HG02763 (cell line): Measurements from ENCODE around the gene LDLRAD3.

ENCODE experiments used
- ATAC-seq: cut with Tn5 transposase; IDR thresholded peaks from one replicate; pipeline ENCODE4 v1.9.1; 2021; ENCODE audit warnings: mild to moderate bottlenecking, moderate library complexity; ENCODE audit not compliant: unreplicated experiment

LDLRAD3 gene

DNA sequence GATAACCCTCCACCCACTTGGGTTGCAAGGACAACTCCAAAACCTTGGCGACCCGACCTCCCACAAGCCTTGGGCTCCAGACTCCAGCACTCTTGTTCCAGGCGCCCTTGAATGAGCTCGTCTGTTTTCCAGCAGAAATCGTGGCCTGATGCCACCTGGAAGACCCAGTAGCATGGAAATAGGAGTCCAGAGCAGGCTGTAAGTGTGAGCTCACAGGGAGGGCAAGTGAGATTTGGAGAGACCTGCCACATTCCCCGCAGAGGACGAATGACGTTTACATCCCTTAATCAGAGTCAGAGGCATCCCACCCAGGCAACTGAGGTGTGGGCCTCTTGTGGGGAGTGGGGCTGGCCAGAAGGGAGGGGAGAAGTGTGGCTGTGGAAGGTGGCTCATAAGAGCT lies 71.9 kb downstream of the LDLRAD3 start:
- ATAC-seq = no peak

DNA sequence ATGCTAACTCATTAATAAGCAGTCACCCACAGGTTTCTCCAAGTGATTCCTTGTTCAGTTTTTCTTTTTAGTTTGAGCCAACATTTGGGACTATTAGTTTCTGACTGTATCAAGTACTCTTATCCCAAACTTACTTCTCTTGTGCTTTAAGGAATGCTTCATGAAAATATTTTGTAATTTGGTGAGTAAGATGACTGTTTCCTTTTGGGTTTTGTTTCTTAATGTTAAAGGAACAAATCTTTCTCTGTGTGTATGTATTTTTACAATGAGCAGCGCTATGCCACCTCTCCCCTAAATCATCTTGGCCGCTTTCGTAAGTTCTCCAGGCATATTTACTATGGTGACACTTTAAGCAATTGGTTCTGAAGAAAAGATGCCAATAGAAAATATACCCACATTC lies 72.4 kb downstream of the LDLRAD3 start:
- no peak for ATAC-seq

- ATAC-seq = no peak
Observed at GRCh38 chr11:36016709-36017108, 72.8 kb downstream of the LDLRAD3 start.

- no peak for ATAC-seq
Observed at GRCh38 chr11:36019005-36019596, 75.2 kb downstream of the LDLRAD3 start.

DNA sequence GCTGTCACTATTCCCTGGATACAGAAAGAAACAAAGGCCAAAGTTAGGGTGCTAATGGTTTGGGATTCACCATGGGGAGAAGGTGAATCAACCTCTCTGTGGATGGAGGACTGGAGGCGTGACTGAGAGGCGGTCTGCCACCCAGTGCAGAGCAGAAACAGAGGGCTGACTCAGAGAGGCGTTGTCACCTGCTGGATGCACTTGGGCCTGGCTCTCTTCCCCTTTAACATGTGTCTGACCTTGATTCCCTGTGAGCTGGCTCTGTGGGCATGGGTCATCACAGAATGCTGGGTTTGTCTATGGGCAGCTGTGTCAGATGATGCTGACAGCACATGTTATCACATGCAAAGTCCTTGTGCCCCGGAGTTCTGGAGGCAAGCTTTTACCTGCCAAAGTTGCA lies 75.9 kb downstream of the LDLRAD3 start:
- no peak for ATAC-seq

- no peak for ATAC-seq
Observed at GRCh38 chr11:36022882-36023281, 79.0 kb downstream of the LDLRAD3 start.

DNA sequence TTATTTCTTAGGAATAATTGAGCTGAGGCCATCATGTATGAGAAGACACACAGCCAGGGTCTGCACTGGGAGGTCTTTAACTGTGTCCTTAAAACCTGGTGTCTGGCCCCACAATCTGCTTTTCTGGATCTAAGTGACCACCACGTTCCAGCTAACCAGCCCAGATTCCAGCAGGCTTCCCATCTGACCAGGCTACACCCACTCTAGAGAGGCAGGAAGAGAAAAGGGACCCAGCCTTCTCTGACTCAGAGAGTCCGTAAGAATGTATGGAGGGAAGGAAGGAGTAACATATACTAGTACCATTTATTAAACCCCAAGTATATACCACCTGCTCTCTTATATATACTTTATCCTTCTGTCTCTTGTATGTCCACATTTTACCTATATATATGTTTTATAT lies 80.1 kb downstream of the LDLRAD3 start:
- no peak for ATAC-seq

GRCh38 chr11:36024716-36025115 lies 80.9 kb downstream of the LDLRAD3 start:
- ATAC-seq = no peak

GRCh38 chr11:36026315-36026968 lies 82.6 kb downstream of the LDLRAD3 start:
- ATAC-seq = no peak

DNA sequence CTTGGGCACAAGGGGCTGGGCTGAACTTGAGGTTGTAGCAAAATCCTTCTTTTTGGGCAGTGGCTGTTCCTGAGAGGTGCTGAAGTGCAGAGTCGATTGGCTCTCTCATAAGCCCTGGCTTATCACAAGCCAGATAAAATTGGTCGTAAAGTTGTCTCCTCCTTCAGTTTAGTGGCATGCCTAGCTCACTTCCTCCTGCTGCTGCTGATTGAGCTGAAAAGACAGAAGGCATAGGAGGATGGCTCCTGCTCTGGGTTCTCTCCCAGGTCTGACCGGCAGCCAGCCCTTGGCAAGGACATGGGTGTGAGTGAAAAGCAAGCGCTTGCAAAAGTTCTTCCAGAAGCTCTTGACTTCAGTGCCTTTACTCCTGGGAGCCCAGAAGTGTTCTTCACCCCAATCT lies 83.9 kb downstream of the LDLRAD3 start:
- no peak for ATAC-seq

- ATAC-seq = no peak
Observed at GRCh38 chr11:36029616-36030015, 85.8 kb downstream of the LDLRAD3 start.

DNA sequence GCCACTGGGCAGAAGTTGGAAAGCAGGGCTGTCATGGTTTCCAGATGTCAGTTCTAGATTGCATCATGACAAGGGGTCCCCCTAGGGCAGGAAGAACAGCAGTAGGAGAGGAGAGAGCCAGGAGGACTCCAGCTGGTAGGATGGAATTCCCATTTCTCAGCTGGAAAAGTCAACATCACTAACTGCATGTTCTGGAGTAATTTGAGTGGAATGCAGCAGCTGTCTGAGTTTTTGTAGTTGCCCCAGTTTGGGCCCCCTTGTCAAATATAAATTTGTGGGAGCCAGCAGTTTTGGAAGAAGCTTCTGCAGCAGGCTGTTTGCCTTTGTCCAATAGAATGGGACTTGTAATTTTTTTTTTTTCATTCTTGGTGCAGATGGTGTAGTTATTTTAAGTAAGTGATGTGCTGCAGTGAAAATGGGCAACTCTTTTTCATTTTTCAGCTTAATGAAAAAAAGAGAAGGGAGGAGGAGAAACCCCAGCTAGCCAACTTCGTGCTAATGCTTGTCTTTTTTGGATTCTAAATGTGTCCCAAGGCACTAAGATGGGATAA lies 86.9 kb downstream of the LDLRAD3 start:
- no peak for ATAC-seq

GRCh38 chr11:36033082-36033751 lies 89.4 kb downstream of the LDLRAD3 start:
- no peak for ATAC-seq

DNA sequence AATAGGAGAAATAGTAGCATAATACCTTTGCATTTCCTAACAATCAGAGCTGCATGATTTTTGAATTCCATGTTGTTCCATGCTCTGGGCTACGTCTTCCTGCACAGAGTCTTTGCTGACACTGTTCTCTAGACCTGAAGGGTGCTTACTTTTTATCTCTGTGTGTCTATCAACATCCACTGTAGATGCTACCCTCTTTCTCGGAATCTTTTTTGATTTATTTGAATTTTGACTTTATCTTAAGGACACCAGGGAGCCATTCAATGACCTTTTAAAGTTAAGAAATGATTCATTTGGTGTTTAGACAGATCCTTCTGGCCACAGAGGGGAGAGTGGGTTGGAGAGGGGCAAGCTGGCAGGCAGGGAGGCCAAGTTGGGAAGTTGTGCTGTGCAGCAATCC lies 90.1 kb downstream of the LDLRAD3 start:
- ATAC-seq = no peak

- no peak for ATAC-seq
Observed at GRCh38 chr11:36034551-36035331, 90.9 kb downstream of the LDLRAD3 start.

DNA sequence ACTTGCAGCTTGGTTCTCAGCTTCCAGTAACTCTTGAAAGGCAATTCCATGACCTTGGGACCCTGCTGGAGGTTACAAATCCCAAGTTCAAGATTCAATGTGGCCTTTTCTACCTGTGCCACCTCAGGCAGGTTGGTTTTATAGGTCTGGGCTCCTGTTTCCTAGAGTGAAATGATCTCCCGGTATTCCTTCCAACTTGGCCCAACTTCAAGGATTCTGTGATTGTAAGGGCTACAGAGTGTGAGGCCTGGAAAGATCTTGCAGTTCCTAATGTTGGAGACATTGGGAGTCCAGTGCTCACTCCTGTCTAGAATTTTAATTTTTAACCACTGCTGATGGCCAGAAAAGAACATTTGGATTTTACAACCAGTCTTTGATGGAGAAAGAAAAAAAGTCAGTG lies 91.6 kb downstream of the LDLRAD3 start:
- ATAC-seq = no peak

GRCh38 chr11:36035999-36036398 lies 92.1 kb downstream of the LDLRAD3 start:
- no peak for ATAC-seq

DNA sequence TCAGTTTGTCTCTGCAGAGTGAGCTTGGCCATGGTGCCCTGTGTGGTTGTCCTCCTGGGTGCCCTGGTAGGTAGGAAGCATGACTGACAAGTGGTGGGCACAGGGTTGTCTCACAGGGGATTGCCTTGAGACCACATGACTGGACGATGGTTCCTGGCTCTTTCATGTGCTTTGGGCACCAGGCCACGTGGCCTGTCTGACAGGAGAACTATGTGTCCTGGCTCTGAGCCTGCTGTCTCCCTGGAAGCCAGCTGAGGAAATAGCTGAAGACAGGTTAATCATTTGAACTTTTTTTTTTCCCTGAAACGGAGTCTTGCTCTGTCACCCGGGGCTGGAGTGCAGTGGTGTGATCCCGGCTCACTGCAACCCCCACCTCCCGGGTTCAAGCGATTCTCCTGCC lies 93.2 kb downstream of the LDLRAD3 start:
- ATAC-seq = no peak

DNA sequence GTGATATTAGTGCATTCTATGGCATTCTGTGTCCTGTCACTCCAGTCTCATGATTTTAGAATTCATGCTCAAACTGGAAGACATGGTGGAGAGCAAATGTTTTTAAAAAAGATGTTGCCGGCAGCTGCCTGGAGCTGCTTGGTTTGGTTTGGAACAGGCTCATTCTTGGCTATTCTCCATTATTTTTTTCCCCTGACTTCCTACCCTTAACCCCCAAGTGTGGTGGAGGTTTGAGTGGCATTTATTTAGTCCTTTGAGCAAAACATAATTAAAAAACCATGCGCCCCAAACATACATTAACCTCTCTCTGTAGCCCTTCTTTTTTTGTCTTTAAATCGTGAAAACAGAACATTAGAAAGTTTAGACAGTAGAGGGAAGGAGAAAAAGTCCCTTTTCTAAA lies 94.7 kb downstream of the LDLRAD3 start:
- ATAC-seq = no peak

DNA sequence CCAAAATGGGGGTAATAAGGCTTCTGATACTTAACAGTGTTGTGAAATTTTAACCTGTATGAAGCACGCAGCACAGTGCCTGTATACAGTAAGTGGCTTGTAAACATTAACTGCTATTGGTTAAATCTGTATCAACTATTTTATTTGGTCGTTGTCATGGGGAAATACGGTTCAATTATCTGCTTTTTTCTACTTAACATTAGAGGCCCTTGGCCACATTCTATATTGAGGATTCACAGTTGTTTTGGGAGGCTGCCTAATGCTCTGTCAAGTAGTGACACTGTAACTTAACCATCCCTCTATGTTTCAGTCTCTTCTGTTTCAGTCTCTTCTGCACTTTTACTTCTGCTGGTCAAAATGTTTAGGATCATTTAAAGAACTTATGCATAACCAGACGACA lies 95.6 kb downstream of the LDLRAD3 start:
- no peak for ATAC-seq

DNA sequence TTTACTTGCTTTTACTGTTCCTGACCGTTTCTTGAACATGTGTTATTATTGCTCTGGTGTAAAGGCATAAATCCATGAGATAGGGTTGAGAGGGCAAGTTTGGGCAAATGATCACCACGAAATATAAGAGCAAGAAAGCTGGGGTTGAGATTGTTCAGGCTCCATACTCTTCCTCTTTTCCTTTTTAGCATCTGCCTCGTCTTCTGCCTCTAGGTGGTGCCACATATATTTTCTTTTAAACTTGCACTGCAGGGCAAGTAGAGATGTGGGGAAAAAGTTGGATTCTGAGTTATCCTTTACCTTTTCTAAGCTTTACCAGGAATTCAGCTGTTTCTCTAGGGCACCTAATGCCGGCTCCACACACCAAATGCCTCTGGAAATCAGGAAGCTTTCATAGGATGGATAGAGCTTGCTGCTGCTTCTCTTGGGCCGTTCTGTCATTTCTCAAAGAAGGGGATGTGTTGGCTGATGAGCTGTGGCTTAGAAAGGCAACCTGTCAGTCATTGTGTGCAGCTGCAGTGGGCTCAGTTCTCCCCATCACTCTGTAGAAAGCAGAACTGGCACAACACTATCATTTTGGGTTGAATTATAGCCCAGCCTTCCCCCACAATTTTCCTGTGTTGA lies 98.2 kb downstream of the LDLRAD3 start:
- no peak for ATAC-seq
